Endothelial cell (in vitro differentiated cells): Measurements from ENCODE around the gene SPC25. TPM values are rescaled to one million over a fixed set of nuclear protein-coding genes. Genes with fewer than 3 reads are reported as not detected.

Experiments
- DNase-seq: peaks from one replicate; pipeline ENCODE4 v3.0.0; 2021; ENCODE audit warnings: low spot score
- H3K27ac Mint-ChIP-seq: one replicate; pipeline ENCODE4 v1.8.0; 2021; ENCODE audit warnings: mixed read lengths, inconsistent platforms; ENCODE audit not compliant: unreplicated experiment
- H3K27me3 Mint-ChIP-seq: one replicate; pipeline ENCODE4 v1.8.0; 2021; ENCODE audit warnings: mild to moderate bottlenecking, moderate library complexity, mixed read lengths, inconsistent platforms; ENCODE audit not compliant: unreplicated experiment
- H3K36me3 Mint-ChIP-seq: one replicate; pipeline ENCODE4 v1.8.0; 2021; ENCODE audit warnings: mild to moderate bottlenecking, low read depth, mixed read lengths, inconsistent platforms; ENCODE audit not compliant: unreplicated experiment
- H3K4me1 Mint-ChIP-seq: one replicate; pipeline ENCODE4 v1.8.0; 2021; ENCODE audit warnings: mild to moderate bottlenecking, mixed read lengths, inconsistent platforms; ENCODE audit not compliant: unreplicated experiment
- H3K4me3 Mint-ChIP-seq: one replicate; pipeline ENCODE4 v1.8.0; 2021; ENCODE audit warnings: mild to moderate bottlenecking, mixed read lengths, inconsistent platforms; ENCODE audit not compliant: unreplicated experiment
- H3K9me3 Mint-ChIP-seq: one replicate; pipeline ENCODE4 v1.8.0; 2021; ENCODE audit warnings: mixed read lengths, inconsistent platforms; ENCODE audit not compliant: unreplicated experiment
- CTCF ChIP-seq: fragments of 200-600 bp; sonication (generic); IDR thresholded peaks from one replicate; pipeline ENCODE4 v1.5.0; 2021; ENCODE audit warnings: antibody characterized with exemption; ENCODE audit not compliant: unreplicated experiment
- total RNA-seq: library from RNA; stranded (reverse); fragmentation: NEBNext Ultra II Directional; extraction: Animal tissue kit (Norgen Biotek cat#: 25700); gene quantifications from one replicate; pipeline ENCODE4 v1.2.1, GENCODE V29; 2021; ENCODE audit not compliant: unreplicated experiment

Gene SPC25
- total RNA-seq, 1 donor from 2014 or later = 6.2 TPM

DNA sequence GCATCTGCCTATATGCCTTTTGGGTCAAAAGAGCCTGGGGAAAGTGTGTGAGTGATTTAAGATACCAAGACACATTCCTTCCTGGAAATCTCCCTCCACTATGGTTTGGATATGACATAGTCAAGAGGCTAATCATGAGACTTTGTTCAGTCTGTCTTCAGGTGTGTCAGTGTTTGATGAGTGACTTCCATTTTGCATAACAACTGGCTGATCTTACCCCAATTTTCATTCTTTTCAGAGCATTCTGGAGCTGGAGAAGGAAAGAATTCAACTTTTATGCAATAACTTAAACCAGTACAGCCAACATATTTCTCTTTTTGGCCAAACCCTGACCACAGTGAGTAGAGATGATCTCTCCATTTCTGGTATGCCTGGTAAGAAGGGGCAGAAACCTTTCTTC lies 39.4 kb downstream of the SPC25 start:
- no peak for TF ChIP-seq CTCF
- peaks cover 4% of the 10 kb centered on the region for H3K4me1 Mint-ChIP-seq
- H3K9me3 Mint-ChIP-seq = no peaks in the 10 kb centered on the region
- H3K36me3 Mint-ChIP-seq = no peaks in the 10 kb centered on the region
- no peak overlapping the region for H3K4me3 Mint-ChIP-seq
- DNase-seq = no peak
- H3K27ac Mint-ChIP-seq = no peak overlapping the region
- H3K27me3 Mint-ChIP-seq = no peaks in the 10 kb centered on the region

- H3K36me3 Mint-ChIP-seq = no peaks in the 10 kb centered on the region
- peak; percentile 47 for DNase-seq
These were observed 40.6 kb downstream of the SPC25 start for GRCh38 chr2:168849610-168850009.

GRCh38 chr2:168848225-168848624 lies 42.0 kb downstream of the SPC25 start:
- Mint-ChIP-seq H3K27me3 (no peaks in the 10 kb centered on the region), H3K4me1 (peaks cover 15% of the 10 kb centered on the region), H3K36me3 (no peaks in the 10 kb centered on the region), H3K9me3 (no peaks in the 10 kb centered on the region), H3K4me3 (no peak overlapping the region), H3K27ac (no peak overlapping the region)
- DNase-seq = no peak
- TF ChIP-seq CTCF = no peak

More at GRCh38 chr2:168849610-168850009, 40.6 kb downstream of the SPC25 start:
- peaks cover 13% of the 10 kb centered on the region for H3K4me1 Mint-ChIP-seq
- no peaks in the 10 kb centered on the region for H3K27me3 Mint-ChIP-seq
- no peak for TF ChIP-seq CTCF
- H3K9me3 Mint-ChIP-seq = no peaks in the 10 kb centered on the region
- no peak overlapping the region for H3K27ac Mint-ChIP-seq
- H3K4me3 Mint-ChIP-seq = no peak overlapping the region

DNA sequence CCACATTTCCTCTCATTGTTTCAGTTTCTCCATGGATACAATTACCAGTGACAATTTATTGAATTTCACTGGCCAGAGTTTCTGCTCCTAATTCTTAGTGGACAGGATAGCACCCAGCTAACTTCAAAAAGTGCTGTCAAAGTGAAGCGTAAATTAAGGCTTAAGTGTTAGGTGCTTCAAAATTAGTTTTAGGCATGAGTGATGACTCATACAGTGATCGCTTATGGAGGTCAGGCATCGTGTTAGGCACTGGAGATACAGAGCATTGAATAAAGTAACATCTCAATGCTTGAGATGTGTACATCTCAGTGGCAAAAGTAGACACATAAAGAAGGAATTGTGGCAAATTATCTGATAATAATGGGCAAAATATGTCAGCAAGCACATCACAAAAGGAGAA lies 47.0 kb downstream of the SPC25 start:
- Mint-ChIP-seq H3K4me3 (no peak overlapping the region), H3K36me3 (no peaks in the 10 kb centered on the region), H3K27ac (peak overlapping the region; percentile 95), H3K27me3 (no peaks in the 10 kb centered on the region), H3K9me3 (no peaks in the 10 kb centered on the region), H3K4me1 (peaks cover 25% of the 10 kb centered on the region)
- no peak for DNase-seq
- no peak for TF ChIP-seq CTCF

DNA sequence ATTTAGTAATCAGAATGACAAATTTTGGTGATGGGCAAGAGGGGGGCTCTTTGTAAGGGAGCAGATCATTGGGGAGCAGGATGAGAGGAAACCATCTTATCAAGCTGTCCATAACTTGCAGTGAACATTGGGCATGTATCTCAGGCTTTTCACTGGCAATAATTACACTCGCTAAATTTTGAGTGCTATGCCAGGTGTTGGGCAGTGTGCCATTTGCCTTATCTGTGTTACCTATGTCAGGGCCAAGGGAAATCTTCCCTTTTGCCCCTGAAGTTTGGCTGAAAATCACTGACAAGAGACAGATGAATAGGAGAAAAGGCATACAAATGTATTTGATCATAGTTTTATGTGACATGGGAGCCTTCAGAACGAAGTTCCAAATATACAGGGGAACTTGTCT lies 48.8 kb downstream of the SPC25 start:
- Mint-ChIP-seq H3K27me3 (peaks cover 2% of the 10 kb centered on the region), H3K9me3 (no peaks in the 10 kb centered on the region), H3K36me3 (no peaks in the 10 kb centered on the region), H3K4me3 (no peak overlapping the region), H3K27ac (no peak overlapping the region), H3K4me1 (peaks cover 23% of the 10 kb centered on the region)
- no peak for DNase-seq
- no peak for TF ChIP-seq CTCF
